Central memory CD8-positive, alpha-beta T cell (primary cell): ENCODE data around the gene CD320.
"Not testable (repeated sequence)": the region's sequence is repeated elsewhere in the genome, so short reads cannot be mapped to it uniquely, and the experiment has no call there.

ENCODE experiments used
- ATAC-seq: fragments of 150-1000 bp; cut with Tn5 transposase; replicated peaks from 2 replicates; pipeline ENCODE4 v1.10.0; 2022; ENCODE audit warnings: mild to moderate bottlenecking, moderate FRiP score, moderate number of reproducible peaks; ENCODE audit not compliant: poor library complexity, severe bottlenecking; ENCODE audit errors: extremely low read depth
- DNase-seq, 2 donors: peaks; one replicate each; pipeline ENCODE4 v3.0.0; 2021; ENCODE audit warnings: low spot score in 2 of 2
- H3K27ac Mint-ChIP-seq: one replicate; pipeline ENCODE4 v1.8.0; 2022; ENCODE audit warnings: low read depth, mild to moderate bottlenecking, moderate library complexity, mixed read lengths
- H3K27me3 Mint-ChIP-seq: one replicate; pipeline ENCODE4 v1.8.0; 2022; ENCODE audit warnings: mixed read lengths
- H3K36me3 Mint-ChIP-seq: one replicate; pipeline ENCODE4 v1.8.0; 2022; ENCODE audit warnings: mild to moderate bottlenecking, moderate library complexity, mixed read lengths; ENCODE audit not compliant: insufficient read depth
- H3K4me1 Mint-ChIP-seq: one replicate; pipeline ENCODE4 v1.8.0; 2022; ENCODE audit warnings: mixed read lengths
- H3K4me3 Mint-ChIP-seq: one replicate; pipeline ENCODE4 v1.8.0; 2022; ENCODE audit warnings: mild to moderate bottlenecking, moderate library complexity, mixed read lengths
- H3K9me3 Mint-ChIP-seq: one replicate; pipeline ENCODE4 v1.8.0; 2022; ENCODE audit warnings: mixed read lengths

The CD320 gene

GRCh38 chr19:8265872-8266271 lies 42.3 kb downstream of the CD320 start:
- Mint-ChIP-seq H3K9me3 (no peaks in the 10 kb centered on the region), H3K27me3 (no peaks in the 10 kb centered on the region), H3K4me3 (no peak overlapping the region), H3K4me1 (peaks cover 16% of the 10 kb centered on the region), H3K36me3 (peaks cover 5% of the 10 kb centered on the region), H3K27ac (no peak overlapping the region)
- ATAC-seq, result no peak
- no peak for DNase-seq

GRCh38 chr19:8264248-8264647 lies 43.9 kb downstream of the CD320 start:
- H3K36me3 Mint-ChIP-seq, H3K9me3 Mint-ChIP-seq, H3K27ac Mint-ChIP-seq, DNase-seq, ATAC-seq, H3K27me3 Mint-ChIP-seq, H3K4me3 Mint-ChIP-seq: not testable (repeated sequence)
- peaks cover 17% of the 10 kb centered on the region for H3K4me1 Mint-ChIP-seq

GRCh38 chr19:8262431-8262830 lies 45.7 kb downstream of the CD320 start:
- H3K4me1 Mint-ChIP-seq, result peaks cover 10% of the 10 kb centered on the region
- DNase-seq (no peak), ATAC-seq (no peak)
- H3K27me3 Mint-ChIP-seq, result no peaks in the 10 kb centered on the region
- no peak overlapping the region for H3K27ac Mint-ChIP-seq
- no peaks in the 10 kb centered on the region for H3K9me3 Mint-ChIP-seq
- no peak overlapping the region for H3K4me3 Mint-ChIP-seq
- H3K36me3 Mint-ChIP-seq, result peaks cover 10% of the 10 kb centered on the region

- Mint-ChIP-seq H3K9me3 (no peaks in the 10 kb centered on the region), H3K36me3 (peaks cover 13% of the 10 kb centered on the region), H3K27me3 (no peaks in the 10 kb centered on the region), H3K4me3 (no peak overlapping the region), H3K27ac (no peak overlapping the region), H3K4me1 (peaks cover 15% of the 10 kb centered on the region)
- ATAC-seq (no peak), DNase-seq (no peak)
These were observed 46.3 kb downstream of the CD320 start for GRCh38 chr19:8261881-8262280.

- H3K4me3 Mint-ChIP-seq, result no peak overlapping the region
- H3K9me3 Mint-ChIP-seq, result no peaks in the 10 kb centered on the region
- no peak for ATAC-seq
- H3K4me1 Mint-ChIP-seq, result peaks cover 16% of the 10 kb centered on the region
- H3K36me3 Mint-ChIP-seq, result peaks cover 13% of the 10 kb centered on the region
- DNase-seq, result no peak
- no peaks in the 10 kb centered on the region for H3K27me3 Mint-ChIP-seq
- no peak overlapping the region for H3K27ac Mint-ChIP-seq
These were observed 46.8 kb downstream of the CD320 start for GRCh38 chr19:8261347-8261746.

- peaks cover 17% of the 10 kb centered on the region for H3K36me3 Mint-ChIP-seq
- H3K27ac Mint-ChIP-seq, result no peak overlapping the region
- no peak for DNase-seq
- no peak for ATAC-seq
- H3K27me3 Mint-ChIP-seq, result no peaks in the 10 kb centered on the region
- no peak overlapping the region for H3K4me3 Mint-ChIP-seq
- H3K9me3 Mint-ChIP-seq, result no peaks in the 10 kb centered on the region
- H3K4me1 Mint-ChIP-seq, result peaks cover 20% of the 10 kb centered on the region
These were observed 48.3 kb downstream of the CD320 start for GRCh38 chr19:8259922-8260247.

- ATAC-seq, result no peak
- DNase-seq, result no peak
- H3K9me3 Mint-ChIP-seq, result no peaks in the 10 kb centered on the region
- H3K27ac Mint-ChIP-seq, result no peak overlapping the region
- peaks cover 17% of the 10 kb centered on the region for H3K36me3 Mint-ChIP-seq
- no peak overlapping the region for H3K4me3 Mint-ChIP-seq
- no peaks in the 10 kb centered on the region for H3K27me3 Mint-ChIP-seq
- peaks cover 20% of the 10 kb centered on the region for H3K4me1 Mint-ChIP-seq
These were observed 48.8 kb downstream of the CD320 start for GRCh38 chr19:8259142-8259921.

- no peak overlapping the region for H3K27ac Mint-ChIP-seq
- H3K27me3 Mint-ChIP-seq, result no peaks in the 10 kb centered on the region
- no peak overlapping the region for H3K4me3 Mint-ChIP-seq
- DNase-seq (no peak), ATAC-seq (no peak)
- no peaks in the 10 kb centered on the region for H3K9me3 Mint-ChIP-seq
- H3K36me3 Mint-ChIP-seq, result peaks cover 19% of the 10 kb centered on the region
- peaks cover 25% of the 10 kb centered on the region for H3K4me1 Mint-ChIP-seq
These were observed 51.1 kb downstream of the CD320 start for GRCh38 chr19:8257052-8257443.

- Mint-ChIP-seq H3K27ac (no peak overlapping the region), H3K4me3 (no peak overlapping the region), H3K27me3 (no peaks in the 10 kb centered on the region), H3K36me3 (peaks cover 19% of the 10 kb centered on the region), H3K9me3 (no peaks in the 10 kb centered on the region), H3K4me1 (peaks cover 25% of the 10 kb centered on the region)
- DNase-seq (no peak), ATAC-seq (no peak)
These were observed 51.7 kb downstream of the CD320 start for GRCh38 chr19:8256276-8257051.

GRCh38 chr19:8255426-8256125 lies 52.6 kb downstream of the CD320 start:
- Mint-ChIP-seq H3K9me3 (no peaks in the 10 kb centered on the region), H3K27me3 (no peaks in the 10 kb centered on the region), H3K4me1 (peaks cover 25% of the 10 kb centered on the region), H3K4me3 (no peak overlapping the region), H3K27ac (no peak overlapping the region), H3K36me3 (peaks cover 17% of the 10 kb centered on the region)
- no peak for DNase-seq
- ATAC-seq, result no peak

- no peak for ATAC-seq
- Mint-ChIP-seq H3K4me1 (peaks cover 20% of the 10 kb centered on the region), H3K36me3 (peaks cover 14% of the 10 kb centered on the region), H3K27ac (no peak overlapping the region), H3K4me3 (no peak overlapping the region), H3K9me3 (no peaks in the 10 kb centered on the region), H3K27me3 (no peaks in the 10 kb centered on the region)
- DNase-seq, result no peak
These were observed 53.7 kb downstream of the CD320 start for GRCh38 chr19:8254286-8255001.

GRCh38 chr19:8253678-8254077 lies 54.5 kb downstream of the CD320 start:
- no peak overlapping the region for H3K27ac Mint-ChIP-seq
- H3K4me1 Mint-ChIP-seq, result peaks cover 15% of the 10 kb centered on the region
- H3K27me3 Mint-ChIP-seq, result no peaks in the 10 kb centered on the region
- H3K36me3 Mint-ChIP-seq, result peaks cover 14% of the 10 kb centered on the region
- ATAC-seq (no peak), DNase-seq (no peak)
- no peaks in the 10 kb centered on the region for H3K9me3 Mint-ChIP-seq
- H3K4me3 Mint-ChIP-seq, result no peak overlapping the region
